Stimulated activated CD4-positive, alpha-beta T cell treated with anti-CD3 and anti-CD28 coated beads, Interleukin-12 subunit alpha, Interleukin-12 subunit beta, amount 100 ng/mL, for 24 hours (primary cell): ENCODE results near the gene BCAP31.

ENCODE experiments used
- DNase-seq, 2 experiments: peaks; one replicate each; pipeline ENCODE4 v3.0.0-alpha.2; 2020; ENCODE audit warnings: low read depth in 2 of 2

Gene BCAP31

GRCh38 chrX:153674219-153674851 is 49.9 kb downstream of the BCAP31 start:
- DNase-seq, result no peak

GRCh38 chrX:153673428-153674218 is 50.6 kb downstream of the BCAP31 start, which contains the start of gene PNCK:
Gene PNCK (minus strand): TSS chrX:153673813. CDS start chrX:153673076, 737 bp downstream.
- DNase-seq, result no peak

GRCh38 chrX:153672531-153673427 is 51.4 kb downstream of the BCAP31 start:
- DNase-seq, result no peak

- DNase-seq, result no peak
Observed at GRCh38 chrX:153671589-153672530, 52.3 kb downstream of the BCAP31 start.

- DNase-seq, result no peak
Observed at GRCh38 chrX:153670748-153671588, 53.2 kb downstream of the BCAP31 start.

- no peak for DNase-seq
Observed at GRCh38 chrX:153669901-153670731, 54.1 kb downstream of the BCAP31 start.

- no peak for DNase-seq
Observed at GRCh38 chrX:153669174-153669890, 54.9 kb downstream of the BCAP31 start.

GRCh38 chrX:153668423-153669173 is 55.6 kb downstream of the BCAP31 start:
- DNase-seq, result no peak

- DNase-seq, result peak; percentile 44 to 81
Observed at GRCh38 chrX:153667956-153668396, 56.2 kb downstream of the BCAP31 start.

- DNase-seq, result no peak
Observed at GRCh38 chrX:153667281-153667955, 56.8 kb downstream of the BCAP31 start.

- DNase-seq, result no peak
Observed at GRCh38 chrX:153665726-153666306, 58.4 kb downstream of the BCAP31 start.

GRCh38 chrX:153662266-153662665 is 61.9 kb downstream of the BCAP31 start:
- peak; percentile 29 to 47 for DNase-seq

- DNase-seq, result no peak
Observed at GRCh38 chrX:153659268-153659667, 64.9 kb downstream of the BCAP31 start.

- no peak for DNase-seq
Observed at GRCh38 chrX:153657161-153657560, 67.0 kb downstream of the BCAP31 start.

- no peak for DNase-seq
Observed at GRCh38 chrX:153653556-153653955, 70.6 kb downstream of the BCAP31 start.

- DNase-seq, result no peak
Observed at GRCh38 chrX:153651540-153652079, 72.6 kb downstream of the BCAP31 start.
